GM19238 (cell line): ENCODE data around the gene LAD1.

ENCODE experiments used
- DNase-seq: peaks from one replicate; pipeline ENCODE4 v3.0.0; 2011; ENCODE audit warnings: low spot score; ENCODE audit not compliant: insufficient read length

Gene LAD1

GRCh38 chr1:201399018-201399351 lies at the start of gene LAD1:
LAD1 (minus strand) TSS chr1:201399324; CDS start chr1:201399306, 18 bp downstream.
- DNase-seq, result no peak

GRCh38 chr1:201447903-201448871 lies 49.1 kb upstream of the LAD1 start:
- peak; percentile 85 for DNase-seq

GRCh38 chr1:201445310-201445709 lies 46.2 kb upstream of the LAD1 start:
- DNase-seq, result no peak

- DNase-seq, result no peak
Measured at GRCh38 chr1:201444792-201445191, 45.7 kb upstream of the LAD1 start.

GRCh38 chr1:201443747-201444146 lies 44.6 kb upstream of the LAD1 start:
- no peak for DNase-seq

- DNase-seq, result no peak
Measured at GRCh38 chr1:201436969-201437368, 37.8 kb upstream of the LAD1 start.

- DNase-seq, result no peak
Measured at GRCh38 chr1:201436393-201436792, 37.3 kb upstream of the LAD1 start.

GRCh38 chr1:201434266-201434665 lies 35.1 kb upstream of the LAD1 start:
- no peak for DNase-seq

- no peak for DNase-seq
Measured at GRCh38 chr1:201433609-201434008, 34.5 kb upstream of the LAD1 start.

GRCh38 chr1:201430776-201431175 lies 31.7 kb upstream of the LAD1 start:
- DNase-seq, result no peak

- DNase-seq, result no peak
Measured at GRCh38 chr1:201429736-201430501, 30.8 kb upstream of the LAD1 start.

- DNase-seq, result no peak
Measured at GRCh38 chr1:201427963-201428362, 28.8 kb upstream of the LAD1 start.

- DNase-seq, result no peak
Measured at GRCh38 chr1:201426479-201427310, 27.6 kb upstream of the LAD1 start.

- DNase-seq, result no peak
Measured at GRCh38 chr1:201424146-201424545, 25.0 kb upstream of the LAD1 start.

- DNase-seq, result no peak
Measured at GRCh38 chr1:201423655-201424054, 24.5 kb upstream of the LAD1 start.

- DNase-seq, result no peak
Measured at GRCh38 chr1:201422436-201423030, 23.4 kb upstream of the LAD1 start.

- DNase-seq, result no peak
Measured at GRCh38 chr1:201422026-201422425, 22.9 kb upstream of the LAD1 start.

- no peak for DNase-seq
Measured at GRCh38 chr1:201421041-201421440, 21.9 kb upstream of the LAD1 start.

- DNase-seq, result no peak
Measured at GRCh38 chr1:201420608-201421002, 21.5 kb upstream of the LAD1 start.

GRCh38 chr1:201419746-201420607 lies 20.9 kb upstream of the LAD1 start:
- DNase-seq, result no peak
